HepG2 (cell line): Measurements from ENCODE around the gene DGKD. TPM values are rescaled to one million over a fixed set of nuclear protein-coding genes. Genes with fewer than 3 reads are reported as not detected.

Experiments
- ATAC-seq: fragments of 200-7000 bp; cut with Tn5 transposase; 3 replicates; pipeline ENCODE4 v1.9.1; 2020; ENCODE audit warnings: mild to moderate bottlenecking, moderate library complexity
- BruUV-seq: library from RNA; stranded (reverse); fragments of 400-500 nt; replicated peaks from 2 replicates; lab custom pipeline; 2021; lab: Mats Ljungman, UMichigan
- CTCF ChIA-PET: fragments of 300-600 bp; formaldehyde crosslinking; extraction: SDS; loops from one replicate; lab custom pipeline; 2021; ENCODE audit warnings: low total read pairs, inconsistent platforms, low intra/inter-chr PET ratio; lab: Yijun Ruan, JAX
- POLR2A ChIA-PET: fragments of 350-600 bp; sonication (Branson Sonifier 250); formaldehyde crosslinking; loops from one replicate; lab custom pipeline; 2020; ENCODE audit warnings: antibody characterized with exemption, inconsistent platforms; lab: Yijun Ruan, JAX
- DNase-seq: peaks from one replicate; pipeline ENCODE4 v3.0.0-alpha.2; 2015; ENCODE audit warnings: low spot score
- FAIRE-seq: peaks from 3 replicates; lab custom pipeline; 2011; peaks lifted over from hg19 to GRCh38; lab: Jason Lieb, UNC
- H2AFZ ChIP-seq: one replicate; pipeline ENCODE4 v1.6.1; 2011; ENCODE audit warnings: low read length, inconsistent platforms
- H3K27ac ChIP-seq: fragments of 300-600 bp; 3 replicates; pipeline ENCODE4 v1.8.0; 2011; ENCODE audit warnings: mixed run types, mild to moderate bottlenecking, mixed read lengths, low read length, inconsistent platforms; ENCODE audit not compliant: insufficient read depth; ENCODE audit errors: extremely low read length
- H3K27me3 ChIP-seq, 2 experiments: fragments of 200-600 bp in 1 of 2; 2 replicates in 1 of 2; 3 replicates in 1 of 2; pipeline versions ENCODE4 v1.6.0 to v1.8.0; 2011; ENCODE audit warnings: low read length in 2 of 2, mild to moderate bottlenecking in 2 of 2, moderate library complexity in 2 of 2, inconsistent platforms in 1 of 2; ENCODE audit not compliant: insufficient read depth in 2 of 2, control insufficient read depth in 1 of 2
- H3K36me3 ChIP-seq, 2 experiments: fragments of 200-600 bp in 1 of 2; replicated peaks in 1 of 2; 2 replicates in 1 of 2; 3 replicates in 1 of 2; pipeline versions ENCODE4 v1.5.1 to v1.8.0; 2011; ENCODE audit warnings: low read length in 2 of 2, inconsistent platforms in 1 of 2; ENCODE audit not compliant: insufficient read depth in 2 of 2, control insufficient read depth in 1 of 2
- H3K4me1 ChIP-seq: 2 replicates; pipeline ENCODE4 v1.5.1; 2012; ENCODE audit warnings: low read length, inconsistent platforms; ENCODE audit not compliant: insufficient read depth
- H3K4me2 ChIP-seq: 2 replicates; pipeline ENCODE4 v1.6.0; 2011; ENCODE audit warnings: low read depth, low read length, inconsistent platforms
- H3K4me3 ChIP-seq, 3 experiments: fragments of 200-600 bp in 1 of 3; sonication (generic), shearing (Covaris generic) in 1 of 3; replicated peaks in 1 of 3; 2 replicates each; pipeline ENCODE4 v1.5.1; 2011 to 2016; ENCODE audit warnings: low read length in 3 of 3, inconsistent platforms in 2 of 3, low read depth in 2 of 3, mild to moderate bottlenecking in 2 of 3, control low read depth in 1 of 3, mixed read lengths in 1 of 3; ENCODE audit not compliant: insufficient read depth in 1 of 3
- H3K79me2 ChIP-seq: one replicate; pipeline ENCODE4 v1.6.1; 2011; ENCODE audit warnings: low read length, inconsistent platforms; ENCODE audit not compliant: insufficient read depth
- H3K9ac ChIP-seq: 2 replicates; pipeline ENCODE4 v1.6.0; 2011; ENCODE audit warnings: mild to moderate bottlenecking, low read depth, low read length, inconsistent platforms; ENCODE audit not compliant: insufficient read depth
- H3K9me3 ChIP-seq: 2 replicates; pipeline ENCODE4 v1.5.1; 2012; ENCODE audit warnings: mild to moderate bottlenecking, low read length
- H4K20me1 ChIP-seq: 2 replicates; pipeline ENCODE4 v1.6.0; 2011; ENCODE audit warnings: inconsistent platforms, mild to moderate bottlenecking, low read length, moderate library complexity; ENCODE audit not compliant: insufficient read depth
- GATA4 ChIP-seq: sonication (generic); IDR thresholded peaks from 2 replicates; pipeline ENCODE4 v1.6.1; 2016; ENCODE audit warnings: antibody characterized with exemption, low read depth, borderline replicate concordance
- KIAA2018 ChIP-seq: sonication (generic); formaldehyde crosslinking; IDR thresholded peaks from 2 replicates; pipeline ENCODE4 v1.5.0; 2020; ENCODE audit warnings: mild to moderate bottlenecking, missing genetic modification reagents, borderline replicate concordance
- RAD21 ChIP-seq: fragments of 450-650 bp; formaldehyde crosslinking; IDR thresholded peaks from 2 replicates; pipeline ENCODE4 v1.5.0; 2020; ENCODE audit warnings: mild to moderate bottlenecking
- SMYD3 ChIP-seq: sonication (generic); formaldehyde crosslinking; IDR thresholded peaks from 2 replicates; pipeline ENCODE4 v1.8.1; 2023; ENCODE audit warnings: mild to moderate bottlenecking, missing genetic modification reagents
- SP1 ChIP-seq, 2 experiments: fragments of 450-650 bp in 1 of 2; sonication (generic) in 1 of 2; formaldehyde crosslinking in 1 of 2; IDR thresholded peaks; 2 replicates each; pipeline versions ENCODE4 v1.4.0 to v1.6.1; 2016 to 2020; ENCODE audit warnings: missing genetic modification reagents in 1 of 2
- TRIM24 ChIP-seq: sonication (generic); formaldehyde crosslinking; IDR thresholded peaks from 2 replicates; pipeline ENCODE4 v1.8.0; 2022; ENCODE audit warnings: mild to moderate bottlenecking, missing genetic modification reagents
- ZMYM4 ChIP-seq: sonication (generic); formaldehyde crosslinking; IDR thresholded peaks from 2 replicates; pipeline ENCODE4 v1.8.1; 2023; ENCODE audit warnings: mild to moderate bottlenecking, missing genetic modification reagents
- ZNF232 ChIP-seq: sonication (generic); formaldehyde crosslinking; IDR thresholded peaks from 2 replicates; pipeline ENCODE4 v1.4.0; 2020; ENCODE audit warnings: missing genetic modification reagents, borderline replicate concordance
- ZNF335 ChIP-seq: sonication (generic); formaldehyde crosslinking; IDR thresholded peaks from 2 replicates; pipeline ENCODE4 v1.4.0; 2020; ENCODE audit warnings: missing genetic modification reagents
- WGBS: methylation state at CpG from one replicate; pipeline ENCODE4 v1.1.6; 2017; ENCODE audit warnings: low lambda C conversion rate; 5-methylcytosine and 5-hydroxymethylcytosine counted together
- in situ Hi-C: cut with HindIII; loops from 2 replicates; pipeline ENCODE4 v1.10.0; 2017; ENCODE audit warnings: low pct_unique_long_range_greater_than_20kb; ENCODE audit not compliant: extremely low pct_ligation_motif_present
- intact Hi-C: fragments of 100-400 bp; cut with micrococcal nuclease; formaldehyde crosslinking; loops from one replicate; pipeline ENCODE4 v1.10.0; 2022; ENCODE audit not compliant: unreplicated experiment
- polyA plus RNA-seq, 8 experiments: library from polyadenylated mRNA; depleted of rRNA in 3 of 8; stranded (reverse) in 7 of 8; unstranded in 1 of 8; fragments of >200 nt; fragmentation: Illumina TruSeq in 4 of 8; extraction: Trizol in 4 of 8; gene quantifications; 2 replicates each; pipeline versions ENCODE4 v1.2.1 to v1.2.3, GENCODE V29; 2011 to 2016; ENCODE audit warnings: low read depth in 4 of 8, missing spikeins in 1 of 8, mixed read lengths in 1 of 8; ENCODE audit not compliant: insufficient read depth in 1 of 8
- total RNA-seq, 5 experiments: library from RNA; depleted of rRNA; stranded (reverse); fragments of >200 nt; fragmentation: Illumina TruSeq; extraction: Trizol; gene quantifications; 2 replicates each; pipeline ENCODE4 v1.2.3, GENCODE V29; 2016; ENCODE audit warnings: low read depth in 1 of 5
- TF ChIP-seq, protein P1 (sequence below): sonication (generic); formaldehyde crosslinking; IDR thresholded peaks from 2 replicates; pipeline ENCODE4 v1.5.0; 2020; ENCODE audit warnings: mild to moderate bottlenecking, missing genetic modification reagents

Gene DGKD
- total and polyA plus RNA-seq, 2 of the 13 experiments (the other 11 are each of a cell fraction or from before 2014, with no cell fraction given), result 24.5 to 33.2 TPM

DNA sequence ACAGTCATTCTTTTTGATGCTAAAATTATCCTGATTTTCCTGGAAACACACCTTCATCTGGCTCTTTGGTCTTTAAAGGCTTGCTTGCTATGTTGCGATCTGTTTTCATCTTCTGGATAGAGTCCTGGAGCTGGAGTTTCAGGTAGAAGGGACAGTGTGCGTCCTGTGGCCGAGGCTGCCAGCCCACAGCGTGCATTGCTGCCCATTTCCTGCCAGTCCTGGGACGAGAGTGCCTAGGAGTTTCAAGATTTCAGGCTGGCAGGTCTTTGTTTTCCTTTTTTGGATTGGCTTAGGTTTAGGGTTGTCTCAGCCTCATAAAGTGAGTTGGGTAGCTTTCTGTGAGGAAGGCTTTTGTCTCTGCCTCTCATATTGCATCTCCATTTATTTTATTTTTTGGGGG, 14.5 kb downstream of the DGKD start:
- 94% methylated on average over 5 of the region's 5 CpGs for WGBS
- peaks cover 22% of the 10 kb centered on the region for H3K79me2 ChIP-seq
- H2AFZ ChIP-seq, result no peak overlapping the region
- H4K20me1 ChIP-seq, result no peaks in the 10 kb centered on the region
- in situ Hi-C loops (no loop called here), intact Hi-C loops (no loop called here)
- FAIRE-seq, result no peak
- no peak overlapping the region for H3K4me3 ChIP-seq
- no peak for ATAC-seq
- ChIA-PET POLR2A (no interaction called here), CTCF (no interaction called here)
- BruUV-seq, result no TSS peak
- no peak overlapping the region for H3K4me2 ChIP-seq
- peaks cover under 1 to 4% of the 10 kb centered on the region in 2 experiments for H3K36me3 ChIP-seq
- peaks cover 15% of the 10 kb centered on the region for H3K4me1 ChIP-seq
- no peak overlapping the region for H3K9ac ChIP-seq
- no peak for DNase-seq
- H3K9me3 ChIP-seq, result peaks cover 2% of the 10 kb centered on the region; the same call in 1 of the 2 replicates
- no peaks in the 10 kb centered on the region for H3K27me3 ChIP-seq
- no peak overlapping the region for H3K27ac ChIP-seq
- no peak for TF ChIP-seq TRIM24 (CRISPR knock-in tag)
- TF ChIP-seq RAD21 (CRISPR knock-in tag), result no peak
- no peak for TF ChIP-seq ZNF335 (CRISPR knock-in tag)
- no peak for TF ChIP-seq KIAA2018 (CRISPR knock-in tag)
- TF ChIP-seq, protein P1, sequence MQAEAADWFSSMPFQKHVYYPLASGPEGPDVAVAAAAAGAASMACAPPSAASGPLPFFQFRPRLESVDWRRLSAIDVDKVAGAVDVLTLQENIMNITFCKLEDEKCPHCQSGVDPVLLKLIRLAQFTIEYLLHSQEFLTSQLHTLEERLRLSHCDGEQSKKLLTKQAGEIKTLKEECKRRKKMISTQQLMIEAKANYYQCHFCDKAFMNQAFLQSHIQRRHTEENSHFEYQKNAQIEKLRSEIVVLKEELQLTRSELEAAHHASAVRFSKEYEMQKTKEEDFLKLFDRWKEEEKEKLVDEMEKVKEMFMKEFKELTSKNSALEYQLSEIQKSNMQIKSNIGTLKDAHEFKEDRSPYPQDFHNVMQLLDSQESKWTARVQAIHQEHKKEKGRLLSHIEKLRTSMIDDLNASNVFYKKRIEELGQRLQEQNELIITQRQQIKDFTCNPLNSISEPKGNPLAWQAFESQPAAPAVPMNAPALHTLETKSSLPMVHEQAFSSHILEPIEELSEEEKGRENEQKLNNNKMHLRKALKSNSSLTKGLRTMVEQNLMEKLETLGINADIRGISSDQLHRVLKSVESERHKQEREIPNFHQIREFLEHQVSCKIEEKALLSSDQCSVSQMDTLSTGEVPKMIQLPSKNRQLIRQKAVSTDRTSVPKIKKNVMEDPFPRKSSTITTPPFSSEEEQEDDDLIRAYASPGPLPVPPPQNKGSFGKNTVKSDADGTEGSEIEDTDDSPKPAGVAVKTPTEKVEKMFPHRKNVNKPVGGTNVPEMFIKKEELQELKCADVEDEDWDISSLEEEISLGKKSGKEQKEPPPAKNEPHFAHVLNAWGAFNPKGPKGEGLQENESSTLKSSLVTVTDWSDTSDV (CRISPR knock-in tag), result no peak
- no peak for TF ChIP-seq GATA4
- TF ChIP-seq ZMYM4, result no peak
- no peak for TF ChIP-seq ZNF232 (CRISPR knock-in tag)
- TF ChIP-seq SMYD3, result no peak
- TF ChIP-seq SP1 (IDR thresholded peaks at IDR 0.05), result no peak
- TF ChIP-seq SP1 (CRISPR knock-in tag; IDR thresholded peaks at IDR 0.05), result no peak
